K562 (cell line): ENCODE data around the gene DDIT3. TPM values are rescaled to one million over a fixed set of nuclear protein-coding genes. Genes with fewer than 3 reads are reported as not detected.

Experiments used
- ARID1B ChIP-seq: fragments of 450-650 bp; IDR thresholded peaks from 2 replicates; pipeline ENCODE4 v1.6.1; 2016; ENCODE audit warnings: antibody characterized with exemption, mild to moderate bottlenecking, inconsistent platforms
- ARID3B ChIP-seq: fragments of 250-450 bp; sonication (Bioruptor Pico); IDR thresholded peaks from 2 replicates; pipeline ENCODE4 v1.4.0; 2020; ENCODE audit warnings: borderline replicate concordance
- BDP1 ChIP-seq: IDR thresholded peaks from 3 replicates; pipeline ENCODE4 v1.6.1; 2011; ENCODE audit not compliant: insufficient read length, insufficient read depth
- BRD9 ChIP-seq: fragments of 450-650 bp; IDR thresholded peaks from 2 replicates; pipeline ENCODE4 v1.6.1; 2018; ENCODE audit warnings: low read depth; ENCODE audit not compliant: partially characterized antibody
- CBX3 ChIP-seq, 2 experiments: IDR thresholded peaks; 1 replicate in 1 of 2; 2 replicates in 1 of 2; pipeline ENCODE4 v1.6.1; 2012; ENCODE audit warnings: inconsistent platforms in 2 of 2, low read length in 2 of 2, borderline replicate concordance in 1 of 2, control low read depth in 1 of 2
- CCAR2 ChIP-seq: fragments of 200-400 bp; formaldehyde crosslinking; IDR thresholded peaks from 2 replicates; pipeline ENCODE4 v1.6.1; 2017; ENCODE audit warnings: mild to moderate bottlenecking, low read depth, low read length
- CHD1 ChIP-seq: fragments of 200-600 bp; sonication (generic); IDR thresholded peaks from one replicate; pipeline ENCODE4 v1.6.1; 2012; ENCODE audit warnings: mild to moderate bottlenecking, moderate library complexity, low read length, inconsistent platforms
- EP400 ChIP-seq: fragments of 450-650 bp; IDR thresholded peaks from 2 replicates; pipeline ENCODE4 v1.6.1; 2017; ENCODE audit warnings: antibody characterized with exemption, mild to moderate bottlenecking, moderate library complexity
- FOXK1 ChIP-seq: sonication (generic); formaldehyde crosslinking; IDR thresholded peaks from 2 replicates; pipeline ENCODE4 v1.8.0; 2022; ENCODE audit warnings: missing genetic modification reagents, mild to moderate bottlenecking, borderline replicate concordance
- HDAC8 ChIP-seq: fragments of 450-650 bp; IDR thresholded peaks from 2 replicates; pipeline ENCODE4 v1.6.1; 2016; ENCODE audit warnings: mild to moderate bottlenecking, missing genetic modification characterization, moderate library complexity, missing compliant biosample characterization
- KDM5B ChIP-seq: fragments of 200-600 bp; sonication (generic); IDR thresholded peaks from 2 replicates; pipeline ENCODE4 v1.6.1; 2012; ENCODE audit warnings: low read depth, mild to moderate bottlenecking, moderate library complexity, low read length, control low read depth, inconsistent platforms; ENCODE audit not compliant: insufficient replicate concordance
- MAFG ChIP-seq: fragments of 450-650 bp; conservative IDR thresholded peaks from 2 replicates; pipeline ENCODE4 v1.6.1; 2016; ENCODE audit warnings: missing genetic modification characterization, missing compliant biosample characterization
- MTA2 ChIP-seq: fragments of 450-650 bp; IDR thresholded peaks from 2 replicates; pipeline ENCODE4 v1.6.1; 2016; ENCODE audit warnings: low read depth
- MYNN ChIP-seq, 2 experiments: sonication (generic); formaldehyde crosslinking in 1 of 2; IDR thresholded peaks; 2 replicates each; pipeline versions ENCODE4 v1.5.0 to v1.6.1; 2016 to 2020; ENCODE audit warnings: antibody characterized with exemption in 1 of 2, missing genetic modification reagents in 1 of 2
- NCOA6 ChIP-seq: fragments of 450-650 bp; IDR thresholded peaks from 2 replicates; pipeline ENCODE4 v1.6.1; 2017; ENCODE audit warnings: mild to moderate bottlenecking
- NR2C2 ChIP-seq, 2 experiments: fragments of 200-800 bp in 1 of 2; sonication (Bioruptor generic) in 1 of 2; sonication (generic) in 1 of 2; formaldehyde crosslinking in 1 of 2; IDR thresholded peaks; 2 replicates each; pipeline versions ENCODE4 v1.6.1 to v1.8.0; 2016 to 2022; ENCODE audit warnings: mild to moderate bottlenecking in 1 of 2, missing compliant biosample characterization in 1 of 2, missing genetic modification characterization in 1 of 2, missing genetic modification reagents in 1 of 2
- PHB ChIP-seq: fragments of 250-450 bp; sonication (Bioruptor Pico); IDR thresholded peaks from 2 replicates; pipeline ENCODE4 v1.5.0; 2021
- PHB2 ChIP-seq: fragments of 450-650 bp; IDR thresholded peaks from 2 replicates; pipeline ENCODE4 v1.6.1; 2017; ENCODE audit warnings: low read depth
- RAD51 ChIP-seq: fragments of 450-650 bp; IDR thresholded peaks from 2 replicates; pipeline ENCODE4 v1.7.1; 2016; ENCODE audit warnings: low read depth, mild to moderate bottlenecking, borderline replicate concordance
- RB1 ChIP-seq: fragments of 450-650 bp; IDR thresholded peaks from 2 replicates; pipeline ENCODE4 v1.6.1; 2017; ENCODE audit warnings: low read depth, mild to moderate bottlenecking
- RCOR1 ChIP-seq, 2 experiments: IDR thresholded peaks; 2 replicates each; pipeline ENCODE4 v1.6.1; 2012; ENCODE audit warnings: low read depth in 2 of 2, low read length in 2 of 2, borderline replicate concordance in 1 of 2, improper control_type of control experiment in 1 of 2
- SIRT6 ChIP-seq: IDR thresholded peaks from one replicate; pipeline ENCODE4 v1.6.1; 2012; ENCODE audit warnings: low read depth, mild to moderate bottlenecking, control low read depth, inconsistent platforms, low read length, moderate library complexity
- SREBF1 ChIP-seq: fragments of 150-350 bp; IDR thresholded peaks from 2 replicates; pipeline ENCODE4 v1.6.1; 2014; ENCODE audit warnings: antibody characterized with exemption, low read depth, low read length, borderline replicate concordance
- SRSF3 ChIP-seq: fragments of 200-400 bp; formaldehyde crosslinking; IDR thresholded peaks from 2 replicates; pipeline ENCODE4 v1.6.1; 2016; ENCODE audit warnings: mild to moderate bottlenecking, low read length, moderate library complexity; ENCODE audit not compliant: insufficient read depth
- SUPT5H ChIP-seq: fragments of 450-650 bp; IDR thresholded peaks from 2 replicates; pipeline ENCODE4 v1.6.1; 2016
- TFAM ChIP-seq: fragments of 250-450 bp; sonication (Bioruptor Pico); conservative IDR thresholded peaks from 2 replicates; pipeline ENCODE4 v1.5.0; 2021; ENCODE audit warnings: mild to moderate bottlenecking, moderate library complexity
- polyA plus RNA-seq, 8 experiments: library from polyadenylated mRNA; depleted of rRNA in 4 of 8; stranded (reverse) in 5 of 8; unstranded in 3 of 8; fragments of >200 nt; fragmentation: Nextera tagmentation in 2 of 8; fragmentation: Illumina TruSeq in 1 of 8; extraction: Ambion mirVana in 2 of 8; extraction: Trizol in 1 of 8; gene quantifications; 2 replicates each; pipeline versions ENCODE4 v1.2.1 to v1.2.3, GENCODE V29; 2011 to 2014; ENCODE audit warnings: inconsistent platforms in 1 of 8, missing spikeins in 1 of 8
- total RNA-seq, 7 experiments: library from RNA; depleted of rRNA in 6 of 7; stranded (reverse); fragments of >200 nt in 6 of 7; fragmentation: Illumina TruSeq in 2 of 7; extraction: Trizol in 2 of 7; gene quantifications; 2 replicates each; pipeline versions ENCODE4 v1.2.1 to v1.2.3, GENCODE V29; 2011 to 2021; ENCODE audit warnings: low replicate concordance in 1 of 7

DDIT3 gene
- total and polyA plus RNA-seq, 9 of the 15 experiments (the other 6 are each of a cell fraction or from before 2014, with no cell fraction given), result 59.1 to 272 (median 89.9) TPM

GRCh38 chr12:57539134-57539768, 18.9 kb upstream of the DDIT3 start (continued):
- TF ChIP-seq ARID3B (CRISPR knock-in tag), result no peak
- TF ChIP-seq RB1, result no peak
- TF ChIP-seq RCOR1 (IDR thresholded peaks at IDR 0.05; ENCODE audit: borderline replicate concordance in 1 of 2, low read depth in 2 of 2, low read length in 2 of 2), result peak in 1 of 2 experiments; percentile 85; a peak in 2 of 4 replicates
- TF ChIP-seq ARID1B, result peak; percentile 98
- 0 out of 2 replicates have a peak, but pooled peaks have one; percentile 55 for TF ChIP-seq FOXK1 (CRISPR knock-in tag)
- TF ChIP-seq MYNN (IDR thresholded peaks at IDR 0.05), result peak; percentile 73; the same call in 1 of the 2 replicates
- TF ChIP-seq MYNN (CRISPR knock-in tag; IDR thresholded peaks at IDR 0.05), result no peak
- TF ChIP-seq MTA2, result peak; percentile 91
- no peak for TF ChIP-seq KDM5B
- no peak for TF ChIP-seq CCAR2
- TF ChIP-seq CBX3 (IDR thresholded peaks at IDR 0.05; ENCODE audit: borderline replicate concordance in 1 of 2, low read length in 2 of 2), result peak in 1 of 2 experiments; percentile 75; a peak in 1 of 3 replicates
- TF ChIP-seq EP400, result peak; percentile 71
- TF ChIP-seq CHD1, result no peak
- TF ChIP-seq BDP1, result no peak
- no peak for TF ChIP-seq TFAM
- no peak for TF ChIP-seq SRSF3
- no peak for TF ChIP-seq NCOA6
- peak; percentile 55; the same call in 1 of the 2 replicates for TF ChIP-seq PHB2
- TF ChIP-seq RAD51, result no peak
- TF ChIP-seq HDAC8 (tag), result no peak
- no peak for TF ChIP-seq PHB (CRISPR knock-in tag)
- TF ChIP-seq SIRT6, result no peak
- TF ChIP-seq MAFG (tag), result no peak
- no peak for TF ChIP-seq BRD9
- TF ChIP-seq SUPT5H, result no peak; the same call in 1 of the 2 replicates
- peak; percentile 36; the same call in 1 of the 2 replicates for TF ChIP-seq NR2C2 (CRISPR knock-in tag; IDR thresholded peaks at IDR 0.05)
- peak; percentile 91 for TF ChIP-seq NR2C2 (tag; IDR thresholded peaks at IDR 0.05)
- TF ChIP-seq SREBF1, result no peak
